Measurements from ENCODE around the gene RICTOR. TPM values are rescaled to one million over a fixed set of nuclear protein-coding genes. Genes with fewer than 3 reads are reported as not detected.

Gene RICTOR
- total RNA-seq, 1 experiment from 2014 or later = 21.7 TPM

DNA sequence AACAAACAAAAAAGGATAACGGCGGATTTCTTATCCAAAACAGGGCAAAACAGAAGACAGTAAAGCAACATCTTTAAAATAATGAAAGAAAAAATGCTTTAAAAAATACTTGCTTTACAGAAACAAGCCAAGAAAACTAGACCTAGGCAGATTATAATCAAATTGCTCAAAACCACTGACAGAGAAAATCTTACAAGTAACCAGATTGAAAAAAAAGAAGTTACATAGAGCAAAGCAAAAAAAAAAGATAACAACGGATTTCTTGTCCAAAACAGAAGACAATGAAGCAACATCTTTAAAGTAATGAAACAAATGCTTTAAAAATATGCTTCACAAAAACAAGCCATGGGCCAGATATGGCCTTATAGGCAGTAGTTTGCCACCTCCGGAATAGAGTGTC lies 51.1 kb downstream of the RICTOR start:
- CTCF ChIA-PET = no interaction called here
- TF ChIP-seq JUND (IDR thresholded peaks at IDR 0.05) = no peak
- no peak for TF ChIP-seq SP1 (IDR thresholded peaks at IDR 0.05; ENCODE audit: low read depth)
- TF ChIP-seq TCF7L2 (IDR thresholded peaks at IDR 0.05; ENCODE audit: borderline replicate concordance, extremely low read depth, insufficient read depth, insufficient read length) = no peak
- TF ChIP-seq CEBPB (IDR thresholded peaks at IDR 0.05; ENCODE audit: low read depth) = no peak
- TF ChIP-seq RAD21 (IDR thresholded peaks at IDR 0.05; ENCODE audit: low read depth) = no peak
- no peak for TF ChIP-seq FOSL1 (IDR thresholded peaks at IDR 0.05; ENCODE audit: low read depth)
- no peak for TF ChIP-seq ZFX (IDR thresholded peaks at IDR 0.05)
- TF ChIP-seq POLR2AphosphoS5 (IDR thresholded peaks at IDR 0.05; ENCODE audit: low read depth, low read length) = no peak
- TF ChIP-seq, protein P1, sequence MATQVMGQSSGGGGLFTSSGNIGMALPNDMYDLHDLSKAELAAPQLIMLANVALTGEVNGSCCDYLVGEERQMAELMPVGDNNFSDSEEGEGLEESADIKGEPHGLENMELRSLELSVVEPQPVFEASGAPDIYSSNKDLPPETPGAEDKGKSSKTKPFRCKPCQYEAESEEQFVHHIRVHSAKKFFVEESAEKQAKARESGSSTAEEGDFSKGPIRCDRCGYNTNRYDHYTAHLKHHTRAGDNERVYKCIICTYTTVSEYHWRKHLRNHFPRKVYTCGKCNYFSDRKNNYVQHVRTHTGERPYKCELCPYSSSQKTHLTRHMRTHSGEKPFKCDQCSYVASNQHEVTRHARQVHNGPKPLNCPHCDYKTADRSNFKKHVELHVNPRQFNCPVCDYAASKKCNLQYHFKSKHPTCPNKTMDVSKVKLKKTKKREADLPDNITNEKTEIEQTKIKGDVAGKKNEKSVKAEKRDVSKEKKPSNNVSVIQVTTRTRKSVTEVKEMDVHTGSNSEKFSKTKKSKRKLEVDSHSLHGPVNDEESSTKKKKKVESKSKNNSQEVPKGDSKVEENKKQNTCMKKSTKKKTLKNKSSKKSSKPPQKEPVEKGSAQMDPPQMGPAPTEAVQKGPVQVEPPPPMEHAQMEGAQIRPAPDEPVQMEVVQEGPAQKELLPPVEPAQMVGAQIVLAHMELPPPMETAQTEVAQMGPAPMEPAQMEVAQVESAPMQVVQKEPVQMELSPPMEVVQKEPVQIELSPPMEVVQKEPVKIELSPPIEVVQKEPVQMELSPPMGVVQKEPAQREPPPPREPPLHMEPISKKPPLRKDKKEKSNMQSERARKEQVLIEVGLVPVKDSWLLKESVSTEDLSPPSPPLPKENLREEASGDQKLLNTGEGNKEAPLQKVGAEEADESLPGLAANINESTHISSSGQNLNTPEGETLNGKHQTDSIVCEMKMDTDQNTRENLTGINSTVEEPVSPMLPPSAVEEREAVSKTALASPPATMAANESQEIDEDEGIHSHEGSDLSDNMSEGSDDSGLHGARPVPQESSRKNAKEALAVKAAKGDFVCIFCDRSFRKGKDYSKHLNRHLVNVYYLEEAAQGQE (IDR thresholded peaks at IDR 0.05; ENCODE audit: low read depth) = no peak
- TF ChIP-seq, protein P2, sequence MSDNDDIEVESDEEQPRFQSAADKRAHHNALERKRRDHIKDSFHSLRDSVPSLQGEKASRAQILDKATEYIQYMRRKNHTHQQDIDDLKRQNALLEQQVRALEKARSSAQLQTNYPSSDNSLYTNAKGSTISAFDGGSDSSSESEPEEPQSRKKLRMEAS (IDR thresholded peaks at IDR 0.05) = no peak
- TF ChIP-seq, protein P3, sequence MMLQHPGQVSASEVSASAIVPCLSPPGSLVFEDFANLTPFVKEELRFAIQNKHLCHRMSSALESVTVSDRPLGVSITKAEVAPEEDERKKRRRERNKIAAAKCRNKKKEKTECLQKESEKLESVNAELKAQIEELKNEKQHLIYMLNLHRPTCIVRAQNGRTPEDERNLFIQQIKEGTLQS (IDR thresholded peaks at IDR 0.05) = no peak
- no peak for TF ChIP-seq EZH2 (IDR thresholded peaks at IDR 0.05)
- no peak for TF ChIP-seq SRF (IDR thresholded peaks at IDR 0.05; ENCODE audit: low read depth)
- RAD21 ChIA-PET (ENCODE audit: low non-redundant PET in 1 of 2, low total read pairs in 2 of 2, uncharacterized antibody in 2 of 2, unreplicated experiment in 2 of 2) = no interaction called here

More for the DNA sequence above, 51.1 kb downstream of the RICTOR start:
- H3K4me1 ChIP-seq (ENCODE audit: control insufficient read depth in 1 of 2, insufficient read depth in 2 of 2, low read length in 2 of 2) = peaks cover 0 to 8% of the 10 kb centered on the region in 2 experiments; a peak in 1 of 4 replicates
- no peak overlapping the region for H3K4me3 ChIP-seq (replicated peaks in 1 of 2; ENCODE audit: low read depth in 1 of 2, low read length in 2 of 2)
- no peak overlapping the region for H3K4me2 ChIP-seq (ENCODE audit: low read length)
- no peaks in the 10 kb centered on the region for H3K27me3 ChIP-seq (ENCODE audit: insufficient read depth, low read length)
- BruUV-seq (replicated peaks) = no TSS peak
- H3K27ac ChIP-seq (ENCODE audit: low read depth, low read length) = no peak overlapping the region
- H3K79me2 ChIP-seq (ENCODE audit: insufficient read depth, low read length) = peaks cover 24% of the 10 kb centered on the region; the same call in 1 of the 2 replicates
- POLR2A ChIA-PET = no interaction called here
- no peaks in the 10 kb centered on the region for H3K9me2 ChIP-seq (ENCODE audit: insufficient read depth)
- no peaks in the 10 kb centered on the region for H3K9me3 ChIP-seq (ENCODE audit: control insufficient read depth in 1 of 2, insufficient read depth in 1 of 2, low read depth in 1 of 2, low read length in 2 of 2)
- intact Hi-C loops (cut with micrococcal nuclease) = no loop called here
- no peak overlapping the region for H3K9ac ChIP-seq (ENCODE audit: low read length)
- DNase-seq (ENCODE audit: low read depth, low spot score) (no peak), ATAC-seq (no peak)
- H2AFZ ChIP-seq (ENCODE audit: low read depth, low read length, poor library complexity, severe bottlenecking) = no peak overlapping the region
- no peaks in the 10 kb centered on the region for H4K20me1 ChIP-seq (ENCODE audit: insufficient read depth)
- H3K36me3 ChIP-seq (ENCODE audit: control insufficient read depth in 1 of 2, insufficient read depth in 2 of 2, low read length in 2 of 2) = no peaks in the 10 kb centered on the region
